NOMO-1 (cell line): Measurements from ENCODE around the gene VAV1.
"Not testable (repeated sequence)": the region's sequence is repeated elsewhere in the genome, so short reads cannot be mapped to it uniquely, and the experiment has no call there.

ENCODE experiments used
- DNase-seq, 2 experiments: peaks; one replicate each; lab custom pipeline; 2025; ENCODE audit not compliant: unreplicated experiment in 2 of 2; lab: John Stamatoyannopoulos, UW

The VAV1 gene

DNA sequence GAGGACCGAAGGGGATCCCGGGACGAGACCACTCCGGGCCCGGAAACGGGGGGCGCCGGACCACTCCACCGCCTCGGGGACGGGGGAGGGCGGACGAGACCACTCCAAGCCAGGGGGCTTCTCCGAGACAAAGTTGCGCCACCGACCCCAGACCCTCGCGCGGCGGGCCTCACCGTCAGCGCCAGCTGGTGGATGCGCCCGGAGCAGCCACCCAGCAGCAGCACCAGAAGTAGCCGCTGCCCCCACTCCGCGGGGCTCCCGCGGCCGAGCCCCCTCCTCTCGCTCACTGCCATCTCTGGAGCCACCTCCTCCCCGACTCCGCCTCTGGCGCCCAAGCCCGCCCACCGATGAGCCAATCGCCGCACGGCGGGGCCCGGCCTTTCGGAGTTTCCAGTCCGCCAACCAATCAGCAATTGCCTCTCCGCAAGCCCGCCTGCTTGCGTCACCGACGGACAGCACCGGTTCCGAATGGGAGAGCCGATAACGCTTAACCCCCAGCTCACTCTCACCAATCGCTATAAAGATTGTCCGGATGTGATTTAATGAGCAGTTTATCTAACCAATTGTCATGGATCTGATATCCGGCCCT is 35.1 kb upstream of the VAV1 start, which contains the start of gene GPR108:
GPR108 (minus strand) TSS at position 297 of the 589 bp plus-strand sequence; CDS start at position 293, 4 bp downstream.
- peak; percentile 100 for DNase-seq

DNA sequence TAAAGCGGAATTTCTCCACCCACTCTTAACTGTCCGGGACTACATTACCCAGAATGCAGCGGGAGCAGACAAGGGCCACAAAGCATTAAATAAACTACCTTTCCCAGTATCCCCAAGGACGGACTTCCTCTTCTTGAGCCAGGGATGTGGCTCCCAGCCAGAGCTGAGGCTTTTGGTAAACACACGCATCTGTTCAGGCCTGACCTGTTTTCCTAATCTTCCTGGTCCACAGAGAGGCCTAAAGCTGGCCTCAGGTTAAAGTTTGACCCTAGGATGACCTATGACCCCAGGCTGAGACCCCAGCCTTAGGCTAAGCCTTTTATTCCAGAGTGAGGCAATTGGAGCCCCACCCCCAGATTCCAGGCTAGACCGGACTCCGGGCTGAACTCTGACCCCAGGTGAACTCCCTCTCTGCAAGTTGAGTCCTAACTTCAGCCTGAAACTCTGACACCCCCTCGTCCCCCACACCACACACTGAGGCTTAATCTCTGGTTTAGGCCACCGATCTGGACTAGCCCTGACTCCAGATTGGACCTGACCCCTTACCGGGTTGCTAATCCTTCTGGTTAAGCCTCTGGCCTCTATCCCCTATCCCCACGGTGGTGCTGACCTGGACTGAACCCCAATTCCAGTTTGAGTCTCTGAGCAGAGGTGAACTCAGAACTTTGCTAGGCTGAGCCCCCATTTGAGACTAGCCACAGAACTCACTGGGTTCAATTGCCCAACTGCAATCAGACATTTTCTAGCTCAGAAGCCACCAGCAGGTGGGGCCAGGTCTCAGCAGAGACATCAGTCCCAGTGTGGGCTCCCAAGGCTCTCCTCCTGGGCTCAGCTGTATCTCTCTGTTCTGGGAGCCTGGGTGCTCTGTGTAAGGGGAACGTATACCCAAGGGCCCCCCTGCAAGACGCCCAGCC is 34.4 kb upstream of the VAV1 start:
- peak; percentile 83 to 88 for DNase-seq

DNA sequence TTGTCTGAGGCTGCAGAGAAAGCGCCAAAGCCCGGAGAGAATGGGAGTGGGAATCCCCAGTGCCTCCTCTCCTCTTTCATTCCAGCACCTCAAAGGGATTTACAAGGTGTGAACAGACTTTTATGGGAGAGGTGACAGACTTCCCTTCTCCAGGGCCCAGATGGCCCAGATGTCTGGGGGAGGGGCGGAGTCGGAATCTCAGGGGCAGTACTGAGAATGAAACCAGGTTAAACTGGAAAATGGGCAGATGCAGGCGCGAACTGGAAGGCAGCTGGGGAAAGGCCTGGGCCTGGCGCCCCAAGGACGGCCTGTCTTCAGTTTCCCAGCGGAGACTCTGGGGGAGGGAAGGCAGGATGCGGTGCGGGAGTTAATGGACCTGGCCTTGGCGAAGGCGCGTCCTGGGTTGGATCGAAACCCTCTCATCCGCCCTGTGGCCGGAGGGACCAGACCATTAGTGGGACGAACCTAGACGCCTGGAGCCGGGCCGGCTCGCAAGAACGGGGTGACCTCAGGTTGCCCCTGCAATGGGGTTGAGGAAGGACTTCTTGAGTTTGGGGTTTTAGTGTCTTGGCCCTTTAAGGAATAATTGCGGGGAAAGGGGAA is 33.6 kb upstream of the VAV1 start:
- DNase-seq, result no peak

DNA sequence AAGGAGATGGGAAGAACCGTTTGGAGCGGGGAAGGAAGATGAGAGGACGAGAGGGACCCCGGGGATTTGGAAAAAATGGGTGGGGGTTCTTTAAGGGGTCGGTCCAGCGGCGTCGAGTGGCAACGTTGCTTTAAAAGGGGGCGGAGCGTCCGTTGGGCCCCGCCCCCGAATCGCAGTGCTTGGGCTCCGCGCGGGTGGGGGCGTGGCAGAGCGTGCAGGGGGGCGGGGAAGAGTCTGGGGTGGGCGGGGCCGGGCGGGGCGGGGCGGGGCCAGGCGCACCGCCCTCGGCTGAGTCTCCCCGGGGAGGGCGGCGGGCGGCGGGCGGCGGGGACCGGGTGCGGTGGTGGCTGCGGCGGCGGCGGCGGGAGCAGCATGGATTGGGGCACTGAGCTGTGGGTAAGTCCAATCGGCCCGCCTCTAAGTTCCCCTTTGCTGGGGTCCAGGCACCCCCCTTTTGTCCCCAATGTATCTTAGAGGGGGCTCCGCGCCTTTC is 33.1 kb upstream of the VAV1 start, which contains the start of gene TRIP10:
TRIP10 (plus strand) TSS at position 291 of the 493 bp plus-strand sequence; CDS start at position 373, 82 bp downstream.
- DNase-seq, result peak; percentile 69 to 79

DNA sequence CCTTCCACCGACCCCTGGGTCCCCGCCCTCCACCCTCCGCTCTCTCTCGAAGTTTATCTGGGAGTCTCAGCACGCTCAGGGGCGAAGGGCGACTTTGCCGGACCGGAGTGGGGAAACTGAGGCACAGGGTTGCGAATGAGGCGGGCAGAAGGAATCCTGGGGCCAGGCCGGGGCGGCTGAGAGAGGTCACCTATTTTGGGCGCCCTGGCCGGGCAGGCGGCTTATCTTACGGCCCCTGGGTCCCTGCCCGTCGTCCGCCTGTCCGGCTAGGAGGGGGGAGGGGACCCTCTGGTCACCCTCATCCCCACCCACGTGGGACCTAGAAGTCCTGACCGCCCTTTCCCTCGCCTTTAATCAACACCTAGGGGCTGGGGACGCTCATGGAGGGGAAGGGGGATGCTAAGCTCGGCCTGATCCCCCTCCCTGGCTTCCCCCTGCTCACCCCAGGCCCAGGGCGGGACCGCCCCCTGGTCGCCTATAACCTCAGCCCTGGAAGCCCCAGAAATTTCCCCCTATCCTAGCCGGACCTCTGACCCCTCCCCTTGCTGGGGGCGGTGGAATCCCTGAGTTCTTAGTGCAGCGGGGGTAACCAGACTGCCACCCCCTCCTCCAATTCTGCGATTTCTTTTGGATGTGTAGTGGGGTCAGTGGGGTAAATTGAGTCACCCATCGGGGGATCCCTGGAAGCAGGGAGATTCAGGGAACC is 32.5 kb upstream of the VAV1 start:
- no peak for DNase-seq

DNA sequence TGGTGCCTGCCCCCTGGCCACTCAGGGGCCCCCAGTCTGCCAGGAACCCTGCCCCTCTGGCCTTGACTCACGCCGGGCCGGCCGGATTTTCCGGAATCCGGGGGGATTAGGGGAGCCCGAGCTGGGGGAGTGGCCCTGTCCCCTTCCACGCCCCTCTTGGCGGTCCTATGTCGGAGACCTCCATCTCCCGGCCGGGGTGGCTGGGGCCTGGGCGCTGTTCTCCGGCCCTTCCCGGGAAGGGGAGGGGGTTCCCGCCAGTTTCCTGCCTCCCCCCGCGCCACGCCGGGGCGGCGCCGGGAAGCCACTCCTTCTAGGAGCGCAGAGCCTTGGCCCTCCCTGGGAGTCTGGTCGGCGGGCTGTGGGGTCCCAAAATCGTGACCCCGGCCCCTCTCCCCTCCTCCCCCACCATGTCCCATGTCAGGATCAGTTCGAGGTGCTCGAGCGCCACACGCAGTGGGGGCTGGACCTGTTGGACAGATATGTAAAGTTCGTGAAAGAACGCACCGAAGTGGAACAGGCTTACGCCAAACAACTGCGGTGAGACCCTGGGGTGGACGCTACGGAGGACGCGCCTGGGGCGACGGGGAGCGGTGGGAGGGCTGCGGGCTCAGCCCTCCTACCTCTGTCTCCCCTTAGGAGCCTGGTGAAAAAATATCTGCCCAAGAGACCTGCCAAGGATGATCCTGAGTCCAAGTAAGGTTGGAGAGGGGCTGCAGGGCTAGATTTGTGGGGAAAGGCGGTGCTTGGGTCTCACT is 31.7 kb upstream of the VAV1 start:
- DNase-seq, result peak; percentile 52 to 60

DNA sequence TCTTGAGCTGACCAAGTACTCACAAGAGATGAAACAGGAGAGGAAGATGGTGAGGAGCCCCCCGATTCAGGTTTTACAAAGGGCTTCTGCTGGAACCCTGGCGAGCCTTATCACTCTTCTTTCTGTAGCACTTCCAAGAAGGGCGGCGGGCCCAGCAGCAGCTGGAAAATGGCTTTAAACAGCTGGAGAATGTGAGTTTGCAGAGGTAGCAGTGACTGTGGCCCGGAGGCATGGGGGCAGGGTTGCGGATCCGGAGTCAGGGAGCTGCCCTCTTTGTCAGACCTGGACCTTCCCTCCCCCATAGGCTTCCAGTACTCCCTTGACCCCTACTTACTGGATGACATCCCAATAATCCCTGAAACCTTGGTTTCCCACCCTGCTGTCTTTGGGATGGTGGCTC is 29.4 kb upstream of the VAV1 start:
- DNase-seq, result no peak

DNA sequence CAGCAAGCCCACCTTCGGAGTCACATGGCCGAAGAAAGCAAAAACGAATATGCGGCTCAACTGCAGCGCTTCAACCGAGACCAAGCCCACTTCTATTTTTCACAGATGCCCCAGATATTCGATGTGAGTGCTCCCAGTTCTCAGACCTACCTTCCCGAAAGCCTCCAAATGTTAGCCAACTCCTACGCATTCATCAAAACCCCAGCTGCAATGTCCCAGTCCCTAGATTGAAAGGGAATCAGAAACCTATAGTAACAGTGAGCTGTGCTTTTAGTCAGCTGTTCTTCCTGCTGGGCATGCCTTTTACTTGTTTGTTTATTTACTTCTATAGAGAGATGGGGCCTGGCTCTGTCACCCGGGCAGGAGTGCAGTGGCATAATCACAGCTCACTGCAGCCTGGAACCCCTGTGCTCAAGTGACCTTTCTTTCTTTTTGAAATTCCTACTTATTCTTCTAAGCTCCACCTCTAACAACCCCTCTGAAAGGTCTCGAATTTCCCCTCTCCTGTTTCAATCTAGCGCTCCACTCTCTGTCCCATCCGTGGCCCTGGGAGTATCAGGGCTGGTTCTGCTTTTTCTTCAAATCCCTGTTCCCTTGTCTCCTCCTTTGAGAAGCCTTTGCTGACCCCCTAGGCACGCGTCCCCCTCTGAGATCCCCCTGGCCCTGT is 28.7 kb upstream of the VAV1 start:
- no peak for DNase-seq

DNA sequence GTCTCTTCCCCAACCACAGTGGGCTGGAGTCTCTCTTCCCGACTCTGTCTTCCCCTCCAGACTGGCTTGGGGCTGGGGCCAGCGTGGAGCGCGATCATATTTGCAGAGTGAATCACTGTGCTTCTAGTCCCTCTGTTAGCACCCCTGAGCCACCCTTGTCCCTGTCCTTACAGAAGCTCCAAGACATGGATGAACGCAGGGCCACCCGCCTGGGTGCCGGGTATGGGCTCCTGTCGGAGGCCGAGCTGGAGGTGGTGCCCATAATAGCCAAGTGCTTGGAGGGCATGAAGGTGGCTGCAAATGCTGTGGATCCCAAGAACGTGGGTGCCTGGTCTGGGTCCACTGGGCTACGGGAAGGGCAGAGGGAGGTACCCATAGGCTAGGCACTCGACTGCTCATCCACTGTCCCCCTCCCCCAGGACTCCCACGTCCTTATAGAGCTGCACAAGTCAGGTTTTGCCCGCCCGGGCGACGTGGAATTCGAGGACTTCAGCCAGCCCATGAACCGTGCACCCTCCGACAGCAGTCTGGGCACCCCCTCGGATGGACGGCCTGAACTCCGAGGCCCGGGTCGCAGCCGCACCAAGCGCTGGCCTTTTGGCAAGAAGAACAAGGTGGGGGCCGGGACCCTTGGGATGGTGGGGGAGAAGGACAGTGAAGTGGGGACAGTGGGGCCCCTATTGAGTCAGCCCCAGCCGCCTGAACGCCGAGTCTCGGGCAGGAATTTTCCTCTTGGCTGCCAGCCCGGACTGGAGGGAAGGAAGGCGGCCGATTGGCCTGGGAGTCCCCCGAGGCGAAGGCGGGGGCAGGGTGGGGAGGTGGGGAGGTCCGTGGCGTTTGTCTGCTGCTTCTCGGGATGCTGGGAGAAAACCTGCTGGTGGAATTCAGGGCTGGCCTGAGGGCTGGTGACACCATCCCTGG is 27.9 kb upstream of the VAV1 start:
- DNase-seq, result no peak

DNA sequence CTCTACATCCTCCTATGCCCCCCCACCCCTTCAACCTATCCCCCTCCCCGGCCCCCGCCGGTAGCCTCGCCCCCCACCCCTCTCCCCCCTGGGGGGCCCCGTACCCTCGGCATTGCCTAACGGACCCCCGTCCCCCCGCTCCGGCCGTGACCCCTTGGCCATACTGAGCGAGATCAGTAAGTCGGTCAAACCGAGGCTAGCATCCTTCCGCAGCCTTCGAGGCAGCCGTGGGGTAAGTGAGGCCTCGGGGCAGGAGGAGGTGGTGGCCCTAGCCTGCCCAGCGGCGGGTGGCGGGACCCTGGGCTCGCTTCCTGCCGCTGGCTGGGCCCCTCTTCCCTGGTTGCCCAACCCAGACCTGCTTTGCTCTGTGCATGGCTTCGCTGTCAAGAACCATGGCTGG is 26.5 kb upstream of the VAV1 start:
- no peak for DNase-seq

DNA sequence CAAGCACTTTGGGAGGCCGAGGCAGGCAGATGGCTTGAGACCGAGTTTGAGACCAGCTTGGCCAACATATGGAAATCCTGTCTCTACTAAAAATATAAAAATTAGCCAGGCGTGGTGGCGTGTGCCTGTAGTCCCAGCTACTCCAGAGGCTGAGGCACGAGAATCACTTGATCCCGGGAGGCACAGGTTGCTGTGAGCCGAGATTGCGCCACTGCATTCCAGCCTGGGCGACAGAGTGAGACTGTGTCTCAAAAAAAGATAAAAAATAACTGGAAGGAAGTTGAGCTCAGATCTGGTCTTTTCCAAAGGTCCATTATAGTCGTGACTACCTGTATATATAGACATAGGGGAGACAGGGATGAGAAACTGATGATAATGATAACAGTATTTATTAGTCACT is 24.0 kb upstream of the VAV1 start:
- not testable (repeated sequence) for DNase-seq

DNA sequence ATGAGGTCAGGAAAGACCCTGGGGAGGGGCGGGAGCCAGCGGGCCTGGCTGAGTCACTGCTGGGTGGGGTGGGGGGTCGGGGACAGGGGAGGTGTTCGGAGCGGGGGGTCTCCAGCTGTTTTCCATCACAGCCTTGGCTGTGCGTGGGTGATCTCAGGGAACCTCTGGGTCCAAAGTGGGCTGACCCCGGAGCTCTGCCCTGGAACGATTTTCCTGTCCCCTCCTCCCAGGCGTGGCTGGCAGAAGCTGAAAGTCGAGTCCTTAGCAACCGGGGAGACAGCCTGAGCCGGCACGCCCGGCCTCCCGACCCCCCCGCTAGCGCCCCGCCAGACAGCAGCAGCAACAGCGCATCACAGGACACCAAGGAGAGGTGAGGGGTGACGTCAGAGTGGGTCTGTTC is 22.4 kb upstream of the VAV1 start:
- DNase-seq, result no peak

DNA sequence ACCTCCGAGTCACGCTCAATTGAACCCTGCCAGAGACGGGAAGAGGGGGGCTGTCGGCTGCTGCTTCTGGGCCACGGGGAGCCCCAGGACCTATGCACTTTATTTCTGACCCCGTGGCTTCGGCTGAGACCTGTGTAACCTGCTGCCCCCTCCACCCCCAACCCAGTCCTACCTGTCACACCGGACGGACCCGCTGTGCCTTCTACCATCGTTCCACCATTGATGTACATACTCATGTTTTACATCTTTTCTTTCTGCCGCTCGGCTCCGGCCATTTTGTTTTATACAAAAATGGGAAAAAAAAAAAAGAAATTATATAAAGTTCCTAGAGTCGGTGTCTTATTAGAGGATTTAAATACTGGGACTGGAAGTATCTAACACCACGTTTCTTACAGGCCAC is 21.3 kb upstream of the VAV1 start:
- DNase-seq, result no peak

DNA sequence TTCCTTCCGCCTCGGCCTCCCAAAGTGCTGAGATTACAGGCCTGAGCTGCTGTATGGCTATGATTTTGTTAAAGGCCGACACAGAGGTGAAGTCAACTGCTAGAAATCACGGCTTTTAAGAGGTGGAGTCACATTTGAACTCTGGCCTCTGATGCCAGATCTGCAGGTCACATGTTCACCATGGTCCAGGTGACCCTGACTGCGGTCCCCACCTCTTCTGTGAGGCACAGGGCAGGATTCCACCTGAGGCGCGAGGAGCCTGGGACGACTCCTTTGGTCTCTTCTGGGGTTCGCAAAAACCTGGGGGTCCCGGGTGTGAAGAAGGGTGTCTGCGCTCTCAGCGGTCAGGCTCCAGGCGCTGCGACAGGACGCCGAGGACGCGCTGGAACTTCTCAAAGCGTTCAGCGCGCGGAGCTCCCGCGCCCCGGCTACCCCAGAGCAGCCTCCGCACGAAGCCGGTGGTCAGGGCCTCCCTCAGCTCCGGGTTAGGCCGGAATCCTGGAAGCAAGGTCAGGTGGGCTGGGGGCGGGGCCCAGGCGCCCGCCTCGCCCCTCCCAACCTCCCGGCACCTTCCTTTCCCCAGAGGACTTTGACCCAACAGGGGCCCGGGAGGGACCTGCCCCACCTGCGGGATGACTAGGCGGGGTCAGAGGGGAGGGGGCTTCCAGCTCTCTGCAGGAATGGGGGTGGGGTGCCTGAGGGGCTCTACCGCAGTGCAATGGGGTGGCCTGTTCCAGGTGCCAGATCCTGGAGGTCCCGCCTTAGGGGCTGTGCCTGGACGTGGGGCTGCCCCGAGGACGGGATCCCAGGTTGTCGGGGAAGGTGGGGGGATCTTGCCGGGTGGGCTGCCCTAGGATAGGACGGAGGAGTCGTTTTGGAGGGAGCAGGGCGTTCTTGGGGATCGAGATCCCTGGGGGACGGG is 20.0 kb upstream of the VAV1 start:
- DNase-seq, result no peak

DNA sequence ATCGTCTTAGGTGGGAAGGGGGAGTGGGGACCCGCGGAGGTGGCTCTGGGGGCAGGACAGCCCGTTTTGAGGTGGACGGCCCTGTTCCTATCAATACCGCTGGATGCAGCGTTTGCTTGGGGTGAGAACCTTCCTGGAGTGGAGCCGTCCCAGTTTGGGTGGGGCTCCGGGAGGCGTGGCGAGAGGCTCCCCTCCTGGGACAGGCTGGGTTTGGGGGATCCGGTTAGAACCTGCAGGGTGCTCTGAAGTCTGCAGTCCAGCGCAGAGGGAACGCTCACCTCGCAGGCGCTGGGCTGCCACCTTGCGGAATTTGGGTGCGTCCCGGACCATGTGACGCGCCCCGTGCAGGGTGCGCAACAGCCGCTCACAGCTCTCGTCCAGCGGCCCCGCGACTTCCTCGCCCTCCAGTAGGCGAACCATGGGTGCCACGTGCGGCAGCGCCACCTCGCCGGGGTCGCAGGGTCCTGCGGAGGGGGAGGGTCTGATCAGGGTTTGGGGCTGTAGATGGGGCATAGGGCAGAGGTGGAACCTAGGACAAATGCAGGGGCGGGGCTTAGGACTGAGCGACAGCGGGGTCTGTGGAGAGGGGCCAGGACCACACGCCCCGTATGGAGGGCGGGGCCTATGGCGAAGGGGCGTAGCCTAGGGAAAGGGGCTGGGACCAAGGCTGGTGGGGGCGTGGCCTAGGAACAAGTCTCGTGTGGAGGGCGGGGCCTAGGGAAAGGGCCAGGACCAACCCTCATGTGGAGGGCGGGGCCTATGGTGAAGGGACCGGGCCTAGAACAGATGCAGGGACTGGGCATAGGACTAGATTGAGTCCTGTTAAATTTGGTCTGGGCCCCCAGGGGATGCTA is 19.1 kb upstream of the VAV1 start:
- DNase-seq, result peak; percentile 79 to 84

DNA sequence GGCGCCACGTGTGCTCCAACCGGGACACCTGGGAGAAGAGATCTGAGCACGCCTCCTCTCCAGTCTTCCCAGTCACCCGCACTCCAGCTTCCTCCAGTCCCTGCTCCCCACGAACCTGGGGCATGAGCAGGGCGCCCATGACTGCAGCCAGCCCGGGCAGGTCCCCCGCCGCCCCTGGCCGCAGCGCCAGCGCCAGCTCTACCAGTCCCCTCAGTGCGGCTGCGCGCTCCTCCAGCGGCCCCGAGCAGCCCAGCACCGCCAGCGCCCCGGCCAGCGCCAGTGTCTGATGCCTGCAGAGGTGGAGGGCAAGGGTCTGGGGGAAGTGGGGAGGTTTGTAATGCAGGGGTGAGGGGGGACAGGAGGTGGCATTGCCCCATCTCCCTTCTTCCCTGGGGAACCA is 18.4 kb upstream of the VAV1 start:
- no peak for DNase-seq
